ENCODE measurements around the gene SEPTIN12.

DNA sequence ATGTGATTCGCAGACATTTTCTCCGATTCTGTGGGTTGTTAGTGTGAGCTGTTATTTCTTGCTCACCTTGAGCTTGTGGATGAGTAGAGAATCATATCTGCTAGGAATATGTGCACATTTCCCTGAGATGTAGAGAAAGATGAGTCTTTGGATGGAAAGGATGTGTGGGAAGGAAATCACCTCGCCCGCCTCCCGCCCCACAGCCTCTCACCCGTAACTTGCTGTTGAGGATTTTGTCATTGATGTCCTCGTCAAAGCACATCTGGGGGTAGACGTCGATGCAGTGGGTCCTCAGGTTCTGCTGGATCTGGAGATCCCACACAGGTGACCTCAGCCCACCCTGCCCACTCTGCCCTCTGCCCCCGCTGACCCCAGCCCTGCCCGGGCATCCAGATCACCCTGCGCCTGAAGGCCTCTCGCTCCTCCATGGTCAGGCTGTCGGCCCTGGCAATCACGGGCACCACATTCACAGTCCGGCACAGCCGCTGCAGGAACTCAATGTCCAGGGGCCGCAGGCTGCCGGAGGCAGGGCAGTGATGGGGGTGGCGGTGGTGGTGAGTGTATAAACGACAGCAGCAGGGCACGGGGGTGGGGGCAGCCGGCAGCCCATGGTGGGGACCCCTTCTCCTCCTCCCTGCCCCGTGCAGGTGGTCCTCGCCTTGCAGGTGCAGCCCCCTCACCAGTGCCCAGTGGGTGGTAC lies 4.7 kb downstream of the SEPTIN12 start:
- TF ChIP-seq POLR2AphosphoS5 (IDR thresholded peaks at IDR 0.05; ENCODE audit: low read depth, low read length) (no peak), FOXP2 (optimal IDR thresholded peaks at IDR 0.05; ENCODE audit: borderline replicate concordance, extremely low read depth, extremely low read length, insufficient read depth) (no peak)
